CD4-positive, alpha-beta T cell treated with Interleukin-15 for 1 hour (primary cell): ENCODE data around the gene RELB.

Source experiments
- DNase-seq: peaks from one replicate; pipeline ENCODE4 v3.0.0-alpha.2; 2020

Gene RELB

DNA sequence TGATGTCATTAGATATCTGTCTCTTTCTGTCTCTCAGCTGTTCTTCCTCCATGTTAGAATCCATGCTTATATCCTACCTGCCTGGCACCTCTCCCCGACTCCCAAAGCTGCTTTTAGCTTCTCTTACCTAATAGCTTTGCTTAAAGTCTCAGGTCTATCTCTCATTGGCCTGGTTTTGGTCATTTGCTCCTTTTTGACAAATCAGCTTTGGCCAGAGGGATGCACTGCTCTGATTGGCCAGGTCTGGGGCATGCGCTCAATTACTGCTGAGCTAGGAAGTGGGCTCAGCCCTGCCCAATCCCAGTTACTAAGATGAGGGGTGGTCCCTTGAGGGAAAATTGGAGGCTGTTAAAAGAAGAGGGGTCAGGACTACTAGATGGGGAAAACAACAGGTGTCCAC, 26.1 kb downstream of the RELB start:
- DNase-seq, result no peak

DNA sequence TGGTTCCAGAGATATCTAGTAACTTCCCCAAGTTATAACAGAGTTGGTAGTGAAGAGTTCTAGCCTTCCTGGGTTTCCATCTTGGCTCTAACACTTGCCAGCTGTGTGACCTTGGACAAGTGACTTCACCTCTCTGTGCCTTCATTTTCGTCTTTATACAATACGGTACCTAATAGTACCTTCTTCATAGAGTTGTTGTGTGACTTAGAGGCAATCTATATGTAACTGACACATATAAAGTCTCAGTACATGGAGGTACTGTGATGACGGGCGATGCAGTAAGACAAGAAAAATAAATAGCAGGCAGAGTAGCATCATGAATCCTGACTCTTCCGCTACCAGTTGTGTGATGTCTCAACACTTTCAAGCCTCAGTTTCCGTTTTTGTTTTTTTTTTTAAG, 29.6 kb downstream of the RELB start:
- no peak for DNase-seq

DNA sequence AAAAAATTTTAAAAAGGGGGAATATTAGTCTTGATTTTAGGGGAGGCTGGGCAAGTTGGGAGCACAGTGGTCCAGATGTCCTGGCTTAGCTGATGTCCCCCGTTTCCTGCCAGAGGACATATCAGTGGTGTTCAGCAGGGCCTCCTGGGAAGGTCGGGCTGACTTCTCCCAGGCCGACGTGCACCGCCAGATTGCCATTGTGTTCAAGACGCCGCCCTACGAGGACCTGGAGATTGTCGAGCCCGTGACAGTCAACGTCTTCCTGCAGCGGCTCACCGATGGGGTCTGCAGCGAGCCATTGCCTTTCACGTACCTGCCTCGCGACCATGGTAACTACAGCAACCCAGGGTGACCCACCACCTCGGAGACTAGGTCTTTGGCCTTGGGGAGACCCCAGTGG, 31.2 kb downstream of the RELB start:
- no peak for DNase-seq

DNA sequence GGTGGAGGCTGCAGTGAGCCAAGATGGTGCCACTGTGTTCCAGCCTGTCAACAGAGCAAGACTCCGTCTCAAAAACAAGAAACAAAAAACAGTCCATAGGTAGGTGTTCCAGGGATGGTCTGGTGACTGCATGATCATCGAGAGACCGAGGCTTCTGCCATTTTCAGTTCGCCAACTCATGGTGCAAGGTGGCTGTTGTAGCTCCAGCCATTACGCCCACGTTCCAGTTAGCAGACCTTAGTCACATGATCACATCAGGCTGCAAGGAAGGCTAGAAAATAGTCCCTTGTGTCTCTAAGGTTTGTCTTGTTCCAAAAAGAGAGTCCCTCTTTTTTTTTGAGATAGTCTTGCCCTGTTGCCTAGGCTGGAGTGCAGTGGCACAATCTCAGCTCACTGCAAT, 34.5 kb downstream of the RELB start:
- no peak for DNase-seq

DNA sequence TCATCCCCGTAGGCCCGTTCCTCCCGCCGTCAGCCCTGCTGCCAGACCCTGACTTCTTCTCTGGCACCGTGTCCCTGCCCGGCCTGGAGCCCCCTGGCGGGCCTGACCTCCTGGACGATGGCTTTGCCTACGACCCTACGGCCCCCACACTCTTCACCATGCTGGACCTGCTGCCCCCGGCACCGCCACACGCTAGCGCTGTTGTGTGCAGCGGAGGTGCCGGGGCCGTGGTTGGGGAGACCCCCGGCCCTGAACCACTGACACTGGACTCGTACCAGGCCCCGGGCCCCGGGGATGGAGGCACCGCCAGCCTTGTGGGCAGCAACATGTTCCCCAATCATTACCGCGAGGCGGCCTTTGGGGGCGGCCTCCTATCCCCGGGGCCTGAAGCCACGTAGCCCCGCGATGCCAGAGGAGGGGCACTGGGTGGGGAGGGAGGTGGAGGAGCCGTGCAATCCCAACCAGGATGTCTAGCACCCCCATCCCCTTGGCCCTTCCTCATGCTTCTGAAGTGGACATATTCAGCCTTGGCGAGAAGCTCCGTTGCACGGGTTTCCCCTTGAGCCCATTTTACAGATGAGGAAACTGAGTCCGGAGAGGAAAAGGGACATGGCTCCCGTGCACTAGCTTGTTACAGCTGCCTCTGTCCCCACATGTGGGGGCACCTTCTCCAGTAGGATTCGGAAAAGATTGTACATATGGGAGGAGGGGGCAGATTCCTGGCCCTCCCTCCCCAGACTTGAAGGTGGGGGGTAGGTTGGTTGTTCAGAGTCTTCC, 36.3 kb downstream of the RELB start:
- no peak for DNase-seq

DNA sequence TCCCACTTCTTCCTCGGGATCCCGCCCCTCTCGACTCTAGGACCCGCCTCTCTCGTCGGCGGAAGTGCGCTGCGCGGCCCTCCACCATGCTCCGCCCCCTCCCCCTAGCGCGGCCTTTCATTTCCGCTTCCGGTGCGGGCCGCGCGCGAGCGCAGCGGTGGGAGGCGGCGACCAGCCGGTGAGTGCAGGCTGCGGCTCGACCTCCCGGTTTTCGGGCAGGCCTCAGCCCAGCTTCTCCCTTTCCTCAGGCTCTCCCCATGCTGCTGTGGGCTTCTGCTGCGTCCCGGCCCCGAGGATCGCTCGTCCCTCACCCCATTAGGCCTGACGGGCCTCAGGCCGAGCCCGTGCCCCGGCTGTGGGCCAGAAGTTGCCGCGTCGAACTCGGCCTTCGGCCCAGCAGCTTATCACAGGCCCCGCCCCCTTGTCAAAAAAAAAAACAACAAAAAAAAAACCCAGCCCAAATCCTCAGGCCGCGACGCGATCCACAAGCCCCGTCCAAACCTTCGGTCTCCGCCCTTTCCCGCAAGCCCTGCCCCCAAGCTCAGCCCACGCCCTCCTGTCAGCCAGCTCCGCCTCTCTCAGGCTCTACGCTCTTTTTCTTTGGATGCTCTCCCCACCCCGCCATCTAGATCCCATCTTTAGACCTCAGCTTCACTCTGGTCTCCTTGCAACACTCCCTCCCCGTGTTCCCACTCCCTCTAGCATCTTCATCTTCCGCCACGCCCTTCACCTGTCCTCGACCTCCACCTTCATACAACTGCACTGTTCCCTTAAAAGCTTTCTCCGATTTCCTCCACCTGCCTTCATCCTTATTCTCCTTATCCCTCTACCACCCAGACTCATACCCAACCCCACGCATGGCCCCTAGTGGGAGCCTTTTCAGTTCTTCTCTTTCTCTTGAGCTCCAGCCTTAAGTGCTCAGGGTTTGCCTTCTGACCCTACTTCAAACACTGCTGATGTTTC, 37.9 kb downstream of the RELB start, which contains the start of gene CLASRP:
TSS of gene CLASRP (plus strand) at position 115 of the 963 bp plus-strand sequence. CDS start 1,168 bp downstream, outside the sequence.
- peak; percentile 84 for DNase-seq

DNA sequence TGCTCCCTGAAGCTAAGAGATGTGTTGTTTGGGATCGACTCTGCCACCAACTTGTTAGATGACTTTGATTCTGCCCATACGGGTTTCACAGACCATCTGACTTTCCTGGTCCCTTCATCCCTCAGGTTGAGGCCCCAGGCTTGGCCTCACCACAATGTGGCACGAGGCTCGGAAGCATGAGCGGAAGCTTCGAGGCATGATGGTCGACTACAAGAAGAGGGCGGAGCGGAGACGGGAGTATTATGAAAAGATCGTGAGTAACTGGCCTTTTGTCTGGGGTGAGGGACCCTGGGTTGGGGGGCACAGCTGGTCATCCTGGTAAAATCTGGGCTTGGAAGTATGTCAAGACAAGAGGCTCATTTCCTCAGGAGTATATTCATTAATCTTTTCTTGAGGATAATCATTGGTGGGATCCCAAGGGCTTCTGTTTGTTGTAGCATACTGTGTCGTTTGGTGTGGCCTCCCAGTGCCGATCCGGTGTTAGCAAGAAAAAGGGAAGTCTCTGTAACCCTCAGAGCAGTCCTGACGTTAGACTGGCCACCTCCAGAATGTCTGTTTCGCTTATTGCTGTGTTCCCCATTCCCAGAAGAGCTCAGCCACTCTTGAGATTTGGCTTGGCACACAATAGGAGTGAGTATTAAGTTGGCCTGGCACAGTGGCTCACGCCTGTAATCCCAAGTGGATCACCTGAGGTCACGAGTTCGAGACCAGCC, 39.0 kb downstream of the RELB start:
- no peak for DNase-seq

DNA sequence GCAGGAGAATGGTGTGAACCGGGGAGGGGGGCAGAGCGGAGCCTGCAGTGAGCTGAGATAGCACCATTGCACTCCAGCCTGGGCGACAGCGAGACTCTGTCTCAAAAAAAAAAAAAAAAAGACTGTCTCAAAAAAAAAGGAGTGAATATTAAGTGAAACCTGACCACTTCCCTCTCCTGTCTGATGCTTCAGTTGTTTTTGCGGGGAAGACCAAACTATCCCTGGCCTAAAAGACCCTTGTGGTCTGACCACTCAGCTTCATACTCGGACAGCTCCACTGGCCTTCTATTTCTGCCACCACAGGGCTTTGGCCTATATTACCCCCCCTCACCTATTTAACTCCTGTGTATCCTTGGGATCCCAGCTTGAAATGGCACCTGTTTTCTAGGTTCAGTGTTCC, 39.9 kb downstream of the RELB start:
- no peak for DNase-seq

DNA sequence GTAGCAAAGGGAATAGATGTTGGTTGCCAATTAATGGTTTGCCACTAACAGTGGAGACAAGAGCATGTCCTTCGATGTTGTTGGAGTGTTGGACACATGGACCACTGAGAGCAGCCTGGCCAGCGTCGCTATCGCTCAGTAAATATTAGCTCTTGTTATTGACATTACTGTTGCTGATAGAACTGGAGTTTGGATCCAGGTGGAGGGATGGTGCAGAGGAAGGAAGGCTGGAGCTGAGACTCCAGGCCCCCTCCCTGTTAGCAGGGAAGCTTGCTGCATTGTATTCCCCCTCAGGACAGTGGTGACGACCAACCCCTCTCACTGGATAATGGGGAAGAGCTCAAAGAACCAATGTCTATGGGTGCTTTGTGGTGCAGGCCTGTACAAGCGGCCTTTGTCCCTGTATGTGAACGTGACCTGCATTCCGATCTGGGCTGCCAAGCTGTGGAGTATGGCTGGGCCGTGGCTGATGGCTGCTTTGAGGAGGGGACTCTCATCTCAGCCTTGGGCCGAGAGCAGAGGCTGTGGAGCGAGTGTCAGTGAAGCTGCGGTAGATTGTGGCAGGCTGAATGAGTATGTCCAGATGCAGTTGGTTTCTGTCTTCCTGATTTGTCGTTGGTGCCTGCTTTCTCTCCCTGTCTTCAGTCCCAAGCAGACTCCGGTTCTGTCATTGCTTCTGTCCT, 44.5 kb downstream of the RELB start:
- no peak for DNase-seq

DNA sequence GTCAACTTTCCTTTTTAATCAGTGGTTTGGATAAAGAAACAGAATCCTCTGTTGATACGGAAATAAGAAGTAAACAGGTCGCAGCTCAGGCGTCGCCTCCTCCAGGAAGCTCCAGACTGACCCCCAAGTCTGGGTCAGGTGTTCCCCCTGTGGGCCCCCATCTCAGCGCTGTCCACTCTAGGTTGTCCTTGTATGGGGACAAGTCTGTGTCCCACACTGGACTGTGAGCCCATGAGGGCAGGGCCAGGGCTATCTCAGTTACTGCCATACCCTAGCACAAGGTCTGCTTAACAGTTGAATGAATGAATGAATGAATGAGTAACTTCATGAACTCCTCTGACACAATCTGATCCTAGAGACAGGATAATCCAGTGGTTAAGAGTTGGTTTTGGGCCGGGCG, 45.1 kb downstream of the RELB start:
- no peak for DNase-seq

DNA sequence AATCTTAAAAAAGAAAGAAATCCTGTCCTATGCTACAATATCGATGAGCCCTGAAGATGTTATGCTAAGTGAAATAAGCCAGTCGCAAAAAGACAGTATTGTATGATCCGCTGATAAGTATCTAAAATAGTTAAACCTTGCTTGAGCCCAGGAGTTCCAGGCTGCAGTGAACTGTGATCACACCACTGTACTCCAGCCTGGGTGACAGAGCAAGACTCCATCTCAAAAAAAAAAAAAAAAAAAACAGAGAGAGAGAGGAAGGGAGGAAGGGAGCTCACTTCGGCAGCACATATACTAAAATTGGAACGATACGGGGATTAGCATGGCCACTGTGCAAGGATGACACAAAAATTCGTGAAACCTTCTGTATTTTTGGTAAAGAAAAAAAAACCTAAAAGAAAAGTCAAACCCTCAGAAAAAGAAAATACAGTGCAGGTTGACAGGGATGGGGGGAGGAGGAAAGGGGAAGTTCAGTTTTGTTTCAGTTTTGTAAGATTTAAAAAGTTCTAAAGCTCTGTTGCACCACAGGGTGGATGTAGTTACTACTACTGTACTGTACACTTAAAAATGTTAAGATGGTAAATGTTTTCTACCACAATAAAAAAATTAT, 46.0 kb downstream of the RELB start:
- no peak for DNase-seq

DNA sequence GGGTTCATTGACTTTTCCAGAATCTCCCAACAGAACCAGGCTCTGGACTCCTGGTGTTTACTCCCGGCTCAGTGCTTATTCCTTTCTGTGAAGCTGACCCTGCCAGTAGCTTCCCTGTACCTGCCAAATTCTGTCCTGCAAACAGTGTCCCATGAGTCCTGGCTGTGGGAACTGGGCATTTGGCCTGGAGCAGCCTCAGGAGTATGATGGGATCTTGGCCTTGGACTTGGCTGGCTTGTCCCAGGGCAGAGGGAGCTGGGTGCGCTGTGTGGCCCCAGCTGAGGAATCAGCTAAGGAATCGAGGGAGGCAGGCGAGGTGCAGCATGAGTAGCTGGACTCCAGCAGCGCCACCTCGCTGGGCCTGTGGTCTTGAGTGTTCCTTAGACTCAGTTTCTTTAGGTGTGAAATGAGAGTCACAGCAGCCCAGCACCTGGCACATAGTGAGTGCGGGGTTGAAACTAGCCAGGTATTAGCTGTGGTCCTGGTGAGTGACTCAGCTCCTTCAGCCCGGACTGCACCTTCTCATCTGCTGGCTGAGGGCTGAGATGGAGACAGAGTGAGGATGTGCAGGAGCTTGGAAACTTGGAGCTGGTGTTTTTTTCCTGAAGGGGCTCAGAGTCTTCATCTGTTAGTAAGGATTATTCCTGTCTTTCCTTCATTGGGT, 47.9 kb downstream of the RELB start:
- DNase-seq, result no peak

DNA sequence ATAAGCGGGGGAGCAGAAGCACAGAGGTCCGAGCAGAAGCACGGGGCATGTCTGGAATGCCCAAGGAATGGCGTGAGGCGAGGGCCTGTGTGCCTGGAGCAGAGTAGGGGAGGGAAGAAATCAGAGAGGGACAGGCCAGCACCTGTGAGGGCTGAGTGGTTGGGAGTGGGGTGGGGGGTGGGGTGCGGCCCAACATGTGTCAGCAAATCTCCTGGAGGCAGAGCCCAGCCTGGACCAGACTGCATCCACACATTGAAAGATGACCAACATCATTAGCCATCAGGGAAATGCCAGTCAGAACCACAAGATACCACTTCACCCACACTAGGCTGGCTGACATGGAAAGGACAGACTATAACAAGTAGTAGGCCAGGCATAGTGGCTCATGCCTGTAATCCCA, 48.8 kb downstream of the RELB start:
- no peak for DNase-seq

DNA sequence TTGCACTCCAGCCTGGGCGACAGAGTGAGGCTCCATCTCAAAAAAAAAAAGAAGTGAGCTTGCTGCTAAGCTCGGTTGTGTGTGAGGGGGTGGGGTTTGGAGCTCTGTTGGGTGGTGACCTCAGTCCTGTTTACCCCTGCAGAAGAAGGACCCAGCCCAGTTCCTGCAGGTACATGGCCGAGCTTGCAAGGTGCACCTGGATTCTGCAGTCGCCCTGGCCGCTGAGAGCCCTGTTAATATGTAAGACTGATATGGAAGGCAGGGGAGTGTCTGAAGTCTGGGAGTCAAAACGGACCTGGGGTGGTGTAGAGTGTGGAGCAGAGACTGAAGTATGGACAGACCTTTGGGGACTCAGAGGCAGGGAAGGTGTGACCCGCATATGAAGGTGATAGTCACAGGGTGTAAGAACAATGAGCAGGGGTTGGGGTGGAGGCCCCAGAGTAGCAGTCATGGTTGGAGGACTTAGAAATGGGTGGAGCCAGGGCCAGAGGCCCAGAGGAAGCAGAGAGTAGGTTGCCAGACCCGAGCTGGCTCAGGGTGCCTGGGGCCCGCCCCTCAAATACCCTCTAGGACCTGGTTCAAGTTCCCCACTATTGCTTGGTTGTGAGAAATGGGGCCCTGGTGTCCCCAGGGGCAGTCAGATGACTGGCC, 50.8 kb downstream of the RELB start:
- DNase-seq, result peak; percentile 66

DNA sequence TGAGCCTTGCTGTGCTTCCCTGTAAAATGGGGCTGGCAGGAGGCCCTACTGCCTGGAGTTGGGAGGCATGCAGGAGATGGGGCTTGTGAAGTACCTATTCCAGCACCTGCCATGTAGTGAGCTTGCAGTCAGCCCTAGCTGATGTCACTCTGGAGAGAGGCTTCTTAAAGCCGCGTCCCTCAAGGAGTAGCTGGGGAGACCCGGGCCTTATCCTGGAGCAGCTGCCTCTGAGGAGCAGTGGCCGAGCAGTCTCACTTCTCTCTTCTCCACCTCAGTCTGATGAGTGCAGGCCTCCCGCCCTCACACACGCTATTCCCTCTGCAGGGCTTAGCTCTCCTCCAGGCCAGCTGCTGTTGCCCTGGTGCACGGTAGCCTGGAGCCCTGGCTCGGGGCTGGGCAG, 55.6 kb downstream of the RELB start:
- DNase-seq, result no peak

DNA sequence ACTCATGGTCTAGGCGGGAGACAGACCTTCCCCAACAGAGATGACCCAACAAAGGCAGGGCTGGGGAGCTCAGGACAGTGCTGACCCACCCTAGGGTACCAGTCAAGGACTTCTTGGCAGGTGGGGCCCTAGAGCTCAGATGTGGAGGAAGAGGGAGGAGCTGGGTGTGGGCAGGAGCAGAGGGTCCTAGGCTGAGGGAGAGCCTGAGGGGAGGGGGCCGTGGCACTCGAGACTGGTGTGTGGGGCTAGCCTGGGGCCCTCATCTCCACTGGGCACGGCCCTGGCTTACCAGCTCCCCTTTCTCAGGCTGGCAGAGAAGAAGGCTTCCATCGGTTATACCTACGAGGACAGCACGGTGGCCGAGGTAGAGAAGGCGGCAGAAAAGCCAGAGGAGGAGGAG, 56.2 kb downstream of the RELB start:
- DNase-seq, result no peak

DNA sequence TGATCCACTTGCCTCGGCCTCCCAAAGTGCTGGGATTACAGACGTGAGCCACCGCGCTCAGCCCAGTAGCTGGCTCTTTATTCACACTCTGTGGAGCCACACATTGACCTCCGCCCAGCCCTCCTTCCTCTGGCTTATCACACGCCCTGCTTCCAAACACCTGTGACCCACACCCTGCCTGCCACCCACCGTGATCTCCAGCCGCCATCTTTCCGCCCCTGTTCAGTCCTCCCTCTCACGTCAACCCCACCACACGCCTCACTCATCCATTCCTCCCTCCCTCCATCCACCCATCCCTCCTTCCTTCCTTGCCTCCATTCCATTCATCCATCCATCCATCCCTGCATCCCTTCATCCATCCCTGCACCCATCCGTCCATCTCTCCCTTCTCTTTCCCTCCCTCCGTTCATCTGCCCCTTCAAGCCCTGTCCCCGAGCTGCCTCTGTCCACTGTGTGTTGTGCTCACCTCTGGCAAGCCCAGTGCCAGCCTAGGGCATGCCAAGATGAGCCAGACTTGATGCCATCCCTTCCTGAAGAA, 57.4 kb downstream of the RELB start:
- DNase-seq, result no peak

DNA sequence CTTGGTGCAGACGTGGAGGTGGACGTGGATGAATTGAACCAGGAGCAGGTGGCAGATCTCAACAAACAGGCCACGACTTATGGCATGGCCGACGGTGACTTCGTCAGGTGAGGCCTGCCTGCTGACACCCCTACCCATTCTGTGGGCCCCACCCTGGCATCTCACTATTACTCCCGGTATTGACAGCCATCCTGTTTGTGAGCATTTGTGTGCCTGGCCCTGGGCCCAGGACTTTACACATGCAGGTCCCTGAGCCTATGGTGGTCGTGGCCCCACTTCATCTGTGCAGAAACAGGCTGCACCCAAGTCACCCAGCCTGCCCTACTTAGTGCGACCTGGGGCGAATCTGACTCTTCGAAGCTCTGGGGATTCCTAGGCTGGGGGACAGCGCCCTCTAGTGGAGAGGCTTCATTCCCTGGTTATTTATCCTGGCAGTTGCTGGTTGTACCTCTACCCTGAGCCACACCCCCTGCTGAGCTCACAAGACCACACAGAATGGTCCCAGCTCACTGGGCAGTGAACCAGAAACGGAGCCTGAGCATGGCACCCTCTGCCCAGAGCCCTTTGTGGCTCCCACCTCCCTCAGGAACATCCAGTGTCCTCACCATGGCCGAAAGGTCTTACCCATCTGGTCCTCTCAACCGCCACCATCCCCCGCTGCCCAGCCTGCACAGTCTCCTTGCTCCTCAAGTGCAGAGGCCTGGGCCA, 58.1 kb downstream of the RELB start:
- DNase-seq, result peak; percentile 80

DNA sequence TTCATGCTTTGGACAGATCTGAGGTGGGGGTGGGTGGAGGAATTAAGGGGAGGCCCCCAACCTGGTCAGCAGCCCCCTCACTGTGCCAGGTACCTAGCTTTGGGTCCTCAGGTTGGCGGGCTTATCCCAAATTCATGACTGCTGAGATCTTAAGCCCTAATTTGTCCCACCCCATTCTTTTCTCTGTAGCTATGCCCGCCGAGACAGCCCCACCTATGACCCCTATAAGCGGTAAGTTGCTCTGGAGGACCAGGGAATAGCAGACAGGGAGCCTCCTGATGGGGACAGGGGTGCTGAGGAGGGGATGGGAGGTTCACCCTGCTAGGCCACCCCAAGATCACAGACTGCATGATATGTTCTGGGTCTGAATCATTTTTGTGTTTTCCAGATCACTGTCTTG, 60.7 kb downstream of the RELB start:
- no peak for DNase-seq
